ENCODE data around the gene PCDH15.

PCDH15 gene

DNA sequence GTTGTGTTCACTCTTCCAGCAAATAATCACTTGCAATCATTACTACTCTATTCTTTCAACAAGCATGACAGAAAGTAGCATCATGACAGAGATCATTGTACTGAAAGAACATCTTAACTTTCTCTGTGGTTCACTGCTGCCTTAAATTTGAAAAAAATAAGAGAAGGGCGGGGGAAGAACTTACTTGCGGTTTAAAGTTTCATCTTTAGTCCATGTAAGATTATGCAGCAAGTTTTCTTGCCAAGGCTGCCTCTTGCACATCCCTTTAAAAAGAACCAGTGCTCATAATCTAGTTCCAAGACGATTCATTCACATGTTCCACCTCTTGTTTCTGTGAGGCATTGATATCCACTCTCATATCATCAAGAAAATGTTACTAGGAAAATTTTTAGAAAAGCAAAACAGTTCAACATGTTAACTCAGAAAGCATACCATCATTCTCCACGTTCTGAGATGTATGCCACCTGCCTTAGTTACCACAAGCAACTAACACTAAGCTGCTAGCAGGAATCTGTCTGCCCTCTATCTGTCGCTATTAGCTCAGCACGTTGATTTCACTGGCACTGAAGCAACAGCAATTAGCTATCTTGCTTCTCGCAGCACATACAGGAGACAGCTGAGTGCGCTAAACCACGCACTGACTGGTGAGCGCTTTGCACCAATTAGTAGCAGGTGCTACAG, at the start of gene PCDH15:
TSS of gene PCDH15 (minus strand) at position 491 of the 681 bp plus-strand sequence. CDS start 136,969 bp downstream, outside the sequence.
- DNase-seq: no peak

DNA sequence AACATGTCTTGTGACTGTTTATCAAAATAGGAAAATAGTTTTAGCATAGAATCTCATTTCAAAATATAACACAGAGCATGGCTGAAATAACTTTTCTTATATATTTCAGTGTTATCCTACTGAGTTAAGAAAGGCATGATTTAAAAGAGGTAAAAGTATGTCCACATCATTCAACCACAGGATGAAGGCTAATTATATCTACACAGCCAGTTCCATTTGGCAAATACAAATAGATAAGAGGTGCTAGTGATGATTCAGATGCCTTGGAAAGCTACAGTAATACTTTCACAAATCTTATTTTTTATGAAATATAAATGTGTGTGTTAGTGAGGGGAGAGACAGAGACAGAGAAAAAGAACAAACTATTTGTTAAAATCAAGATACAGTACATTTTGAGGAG, 42.9 kb upstream of the PCDH15 start:
- no peak for DNase-seq

DNA sequence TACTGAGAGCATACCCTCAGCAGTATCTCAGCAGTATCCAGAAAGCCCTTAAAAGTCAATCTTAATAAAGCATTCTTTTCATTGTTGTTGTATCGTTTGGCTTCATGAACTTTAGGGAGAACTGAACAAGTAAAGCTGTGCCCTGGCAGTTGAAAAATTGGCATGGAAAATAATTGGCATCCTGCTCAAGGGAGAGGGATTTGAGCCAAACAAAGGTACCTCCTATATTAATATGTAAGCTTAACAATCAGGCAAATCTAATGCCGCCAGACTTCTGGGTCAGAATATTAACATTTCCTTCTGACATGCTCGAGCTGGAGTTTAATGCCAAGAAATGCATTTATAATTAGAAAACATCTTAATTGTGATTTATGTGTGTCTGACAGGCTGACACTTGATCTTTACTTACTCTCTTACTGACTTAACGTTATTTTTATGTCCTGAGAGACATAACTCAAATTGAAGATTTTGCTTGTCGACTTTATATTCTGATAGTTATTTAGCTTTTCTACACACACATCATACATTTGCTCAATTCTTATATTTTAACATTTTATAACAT, 42.1 kb upstream of the PCDH15 start:
- DNase-seq: no peak

DNA sequence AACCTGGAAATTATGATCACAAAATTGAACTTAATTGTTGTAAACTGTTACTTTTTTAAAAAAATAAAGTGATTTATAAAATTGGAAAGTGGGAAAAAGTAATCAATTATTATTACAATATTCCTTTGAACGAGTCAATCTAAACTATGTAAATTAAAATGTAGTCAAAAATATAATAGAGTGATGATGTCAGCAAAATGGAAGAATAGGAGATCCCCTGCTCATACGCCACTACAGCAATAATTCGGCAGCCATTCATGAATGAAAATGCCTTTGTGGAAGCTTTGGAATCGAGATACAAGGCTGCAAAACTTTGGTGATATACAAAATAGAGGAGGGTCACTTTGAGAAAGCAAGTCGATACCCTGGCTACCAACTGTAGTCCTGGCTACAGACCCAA, 36.4 kb upstream of the PCDH15 start:
- no peak for DNase-seq

DNA sequence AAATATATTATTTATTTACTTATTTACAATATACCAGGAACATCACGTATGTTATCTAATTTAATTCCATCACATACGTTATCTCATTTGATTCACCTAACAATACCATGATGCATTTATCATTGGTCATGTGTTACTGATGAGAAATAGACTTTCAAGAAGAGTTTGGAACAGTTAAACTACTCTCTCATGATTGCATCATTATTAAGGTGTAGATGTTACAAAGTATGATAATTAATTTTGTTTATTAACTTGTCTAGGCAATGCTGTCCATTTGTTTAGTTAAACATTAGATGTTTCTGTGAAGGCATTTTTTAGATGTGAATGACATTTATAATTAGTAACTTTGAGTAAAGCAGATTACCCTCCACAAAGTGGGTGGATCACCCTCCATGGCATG, 32.0 kb upstream of the PCDH15 start:
- no peak for DNase-seq

DNA sequence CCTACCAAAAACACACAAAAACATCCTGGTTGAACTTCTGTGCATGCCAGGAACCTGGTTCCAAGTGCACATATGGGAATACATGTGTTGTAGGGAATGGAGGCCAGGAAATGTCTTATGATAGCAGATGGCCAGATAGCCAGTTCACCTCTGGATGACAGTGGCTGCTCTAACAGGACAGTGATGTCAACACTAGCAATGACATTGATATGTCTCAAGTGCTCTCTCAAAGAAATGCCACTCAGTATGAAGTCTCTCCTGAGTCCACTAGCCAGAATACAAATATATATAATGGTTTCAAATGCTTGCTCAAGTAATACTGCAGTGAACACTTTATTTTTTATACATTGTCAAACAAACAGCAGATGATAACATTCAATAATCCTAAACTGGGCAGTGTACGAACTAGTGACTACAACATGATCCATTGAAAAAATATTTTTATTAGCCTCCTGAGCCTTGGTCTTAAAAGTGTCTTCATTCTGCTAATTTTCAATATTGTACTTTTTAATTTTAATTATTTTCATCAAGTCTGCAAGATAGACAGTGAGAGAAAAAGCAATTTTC, 26.0 kb upstream of the PCDH15 start:
- DNase-seq: no peak

DNA sequence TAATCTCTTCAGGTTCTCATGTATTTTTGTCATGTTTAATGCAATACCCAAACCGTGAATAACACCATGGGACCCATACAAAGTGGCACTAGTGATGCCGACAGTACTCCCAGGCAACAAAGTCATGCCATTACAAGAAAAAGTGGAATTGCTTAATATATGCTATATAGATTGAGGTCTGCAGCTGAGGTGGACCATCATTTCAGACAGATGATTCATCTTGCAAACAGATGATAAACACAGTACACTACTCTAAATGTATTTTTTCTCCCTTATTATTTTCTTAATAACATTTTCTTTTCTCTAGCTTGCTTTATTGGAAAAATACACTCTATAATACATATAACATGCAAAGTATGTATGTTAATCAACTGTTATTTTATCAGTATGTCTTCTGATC, 14.6 kb upstream of the PCDH15 start:
- no peak for DNase-seq

DNA sequence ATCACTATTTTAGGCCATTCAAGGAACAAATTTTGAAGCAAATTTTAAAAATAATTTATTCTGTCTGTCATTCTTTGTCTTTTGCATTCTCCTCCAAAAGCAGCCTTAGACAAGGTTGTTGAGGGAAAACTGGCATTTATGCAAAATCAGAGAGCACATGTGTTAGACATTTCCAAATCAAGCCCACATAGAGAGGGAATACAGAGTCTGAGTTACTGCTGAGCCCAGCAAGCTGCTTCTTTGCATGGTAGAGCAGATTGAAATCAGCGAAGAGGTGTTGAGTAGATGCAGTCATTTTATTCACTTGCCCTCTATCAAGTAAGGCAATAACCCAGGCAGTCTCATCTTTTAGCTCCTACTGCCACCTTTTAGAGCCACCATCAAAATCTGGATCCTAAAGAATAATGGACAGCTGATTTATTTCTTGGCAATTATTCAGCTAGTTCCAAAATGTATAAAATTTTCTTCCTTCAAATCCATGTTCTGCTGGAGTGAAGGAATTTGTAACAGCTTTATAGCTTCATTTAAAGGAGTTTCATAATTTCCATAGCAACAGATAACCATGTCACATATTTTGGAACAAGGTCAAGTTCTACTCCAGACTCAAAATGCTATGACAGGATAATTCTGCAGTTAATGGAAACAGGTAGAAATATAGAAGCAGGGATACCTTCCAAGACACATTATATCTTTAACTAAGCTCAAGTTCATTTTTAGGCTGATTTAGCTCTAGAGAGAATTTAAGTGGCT, 7.3 kb upstream of the PCDH15 start:
- no peak for DNase-seq

DNA sequence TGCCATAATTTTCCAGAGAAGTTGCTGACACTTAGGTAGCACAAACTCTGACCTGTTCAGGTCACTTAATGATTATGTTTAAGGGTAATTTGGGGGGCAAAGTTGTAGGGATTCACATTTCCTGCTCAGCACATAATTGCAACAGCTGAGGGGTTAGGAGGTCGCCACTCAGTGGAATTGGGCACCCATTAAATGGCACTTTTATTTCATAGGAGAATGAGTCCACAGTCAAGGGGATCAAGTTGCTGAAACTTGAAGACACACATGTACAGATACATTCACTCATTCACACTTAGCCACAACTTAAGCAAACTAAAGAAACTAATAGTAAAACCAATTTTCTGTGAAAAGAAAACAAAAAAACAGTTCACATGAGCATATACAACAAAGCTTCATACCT, 1.5 kb downstream of the PCDH15 start:
- no peak for DNase-seq

DNA sequence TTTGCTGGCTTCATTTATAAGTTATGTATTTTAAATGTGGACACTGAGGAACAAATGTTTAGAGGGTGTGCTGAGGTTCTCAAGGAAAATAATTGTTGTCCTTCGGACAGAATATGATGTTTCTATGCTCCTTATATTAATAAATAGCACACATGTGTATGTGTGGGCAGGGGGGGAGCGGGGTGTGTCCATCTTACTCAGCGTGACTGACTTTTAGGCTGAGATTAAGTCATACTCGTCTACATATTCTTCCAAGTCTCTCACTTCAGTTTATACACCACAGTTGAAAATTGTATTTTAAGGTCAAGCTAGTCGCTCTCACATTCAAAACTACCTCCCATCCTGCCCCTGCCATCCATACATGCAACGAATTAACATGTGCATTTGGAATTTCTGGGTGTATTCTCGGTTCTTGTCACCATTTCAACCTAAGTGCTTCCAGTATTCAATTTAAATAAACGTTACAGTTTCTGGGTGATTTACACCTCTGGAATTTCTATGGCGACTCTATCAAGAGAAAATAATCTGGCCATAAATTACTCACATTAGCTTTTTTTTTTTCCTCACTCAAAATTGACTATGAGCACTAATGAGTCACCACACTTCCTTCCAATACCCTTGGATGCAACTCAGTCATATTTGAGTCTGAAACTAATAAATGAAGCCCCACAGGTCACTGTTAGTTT, 3.3 kb downstream of the PCDH15 start:
- DNase-seq: no peak

DNA sequence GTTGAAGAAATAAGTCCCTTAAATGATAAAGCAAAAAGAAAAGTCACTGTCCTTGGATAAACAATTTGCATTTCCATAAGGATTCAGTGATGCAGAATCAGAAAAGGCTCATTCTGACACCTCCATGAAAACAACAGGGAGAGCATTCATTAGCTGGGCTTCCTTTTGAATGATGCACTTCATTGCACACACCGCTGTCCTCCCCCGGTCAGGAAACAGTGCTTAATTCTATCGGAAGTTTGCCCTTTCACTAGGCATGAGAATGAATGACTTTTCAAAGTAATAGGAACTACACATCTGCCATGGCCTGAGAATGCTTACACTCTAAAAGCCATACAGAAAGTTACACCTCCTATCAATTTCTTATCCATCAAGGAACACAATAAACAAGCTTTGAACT, 4.2 kb downstream of the PCDH15 start:
- no peak for DNase-seq

DNA sequence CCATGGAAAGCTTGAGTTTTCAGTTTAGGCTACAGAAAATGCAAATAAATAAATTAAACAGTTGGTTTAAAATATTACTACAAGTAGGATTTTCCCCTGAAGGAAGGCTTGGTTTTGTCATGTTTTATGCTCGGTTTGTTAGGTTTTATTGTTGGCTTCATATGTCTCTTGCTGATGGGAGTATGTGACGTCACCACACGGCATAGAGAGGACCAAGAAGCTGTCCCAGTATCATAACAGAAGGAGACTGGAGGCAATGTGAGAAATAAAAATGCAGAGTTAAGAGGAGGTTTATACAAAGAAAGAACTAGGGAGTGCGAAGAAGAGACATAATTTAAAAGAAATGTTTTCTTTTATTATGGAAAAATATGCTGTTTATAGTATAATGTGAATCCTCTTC, 24.4 kb downstream of the PCDH15 start:
- DNase-seq: no peak

DNA sequence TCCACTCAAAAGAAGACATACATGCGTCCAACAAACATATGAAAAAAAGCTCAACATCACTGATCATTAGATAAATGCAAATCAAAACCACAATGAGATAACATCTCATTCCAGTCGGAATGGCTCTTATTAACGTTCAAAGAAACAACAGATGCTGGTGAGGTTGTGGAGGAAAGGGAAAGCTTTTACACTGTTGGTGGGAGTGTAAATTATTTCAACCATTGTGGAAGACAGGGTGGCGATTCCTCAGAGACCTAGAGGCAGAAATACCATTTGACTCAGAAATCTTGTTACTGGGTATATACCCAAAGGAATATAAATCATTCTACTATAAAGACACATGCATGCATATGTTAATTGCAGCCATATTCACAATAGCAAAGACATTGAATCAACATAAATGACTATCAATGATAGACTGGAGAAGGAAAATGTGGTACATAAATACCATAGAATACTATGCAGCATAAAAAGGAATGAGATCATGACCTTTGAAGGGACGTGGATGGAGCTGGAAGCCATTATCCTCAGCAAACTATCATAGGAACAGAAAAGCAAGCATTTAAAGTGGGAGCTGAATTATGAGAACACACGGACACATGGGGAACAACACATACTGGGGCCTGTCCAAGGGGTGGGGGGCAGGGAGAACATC, 28.4 kb downstream of the PCDH15 start:
- no peak for DNase-seq

DNA sequence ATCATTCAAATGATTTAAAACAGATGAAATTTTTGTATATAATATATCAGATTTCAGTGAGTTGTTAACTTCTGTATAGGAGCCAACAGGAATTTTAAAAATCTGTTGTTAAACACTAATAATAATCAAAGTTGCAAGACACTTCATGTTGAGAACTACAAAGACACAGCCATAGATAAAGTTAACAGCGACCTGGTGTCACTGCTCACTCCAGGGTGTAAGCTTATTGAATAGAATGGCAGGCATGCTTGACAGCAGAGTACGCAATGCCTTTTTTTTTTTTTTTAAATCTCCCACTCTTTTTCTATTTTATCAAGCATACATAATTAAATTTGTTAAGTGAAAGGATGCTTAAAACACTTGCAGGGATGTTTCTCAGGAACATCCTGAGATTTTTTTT, 32.0 kb downstream of the PCDH15 start:
- no peak for DNase-seq

DNA sequence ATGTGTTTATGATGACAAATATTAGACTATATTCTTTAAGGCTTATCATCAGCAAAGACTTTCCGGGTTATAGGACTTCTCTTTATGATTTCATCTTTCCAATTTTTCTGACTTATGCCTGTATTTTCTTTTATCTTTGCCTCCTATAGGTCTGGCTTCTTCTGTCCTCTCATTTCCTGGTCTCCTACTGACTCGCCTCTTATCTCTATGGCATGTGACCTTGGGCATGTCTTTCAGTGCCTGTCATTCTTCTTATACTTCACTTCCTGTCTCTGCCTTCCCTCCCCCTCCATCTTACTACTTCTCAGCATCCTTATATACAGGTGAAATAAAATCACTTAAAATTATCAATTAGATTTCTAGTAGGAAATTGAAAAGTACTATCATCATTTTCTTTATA, 42.2 kb downstream of the PCDH15 start:
- no peak for DNase-seq

DNA sequence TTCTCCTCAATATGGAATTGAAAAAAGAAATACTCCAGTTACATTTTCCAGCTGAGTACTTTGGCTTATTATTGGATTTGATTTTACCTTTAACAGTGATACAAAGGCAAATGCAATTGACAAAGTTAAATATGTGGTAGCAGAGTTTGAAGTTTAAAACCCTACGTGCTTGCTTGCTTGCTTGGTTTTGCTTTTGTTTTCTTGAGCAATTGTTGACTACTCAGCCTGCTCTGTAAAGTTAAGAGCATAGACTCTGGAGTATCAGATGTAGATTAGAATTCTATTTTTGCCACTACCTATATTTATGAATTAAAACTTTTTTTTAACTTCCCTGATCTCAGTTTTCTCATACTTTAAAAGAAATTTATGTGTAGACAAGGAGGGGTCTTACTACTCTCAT, 51.4 kb downstream of the PCDH15 start:
- no peak for DNase-seq

DNA sequence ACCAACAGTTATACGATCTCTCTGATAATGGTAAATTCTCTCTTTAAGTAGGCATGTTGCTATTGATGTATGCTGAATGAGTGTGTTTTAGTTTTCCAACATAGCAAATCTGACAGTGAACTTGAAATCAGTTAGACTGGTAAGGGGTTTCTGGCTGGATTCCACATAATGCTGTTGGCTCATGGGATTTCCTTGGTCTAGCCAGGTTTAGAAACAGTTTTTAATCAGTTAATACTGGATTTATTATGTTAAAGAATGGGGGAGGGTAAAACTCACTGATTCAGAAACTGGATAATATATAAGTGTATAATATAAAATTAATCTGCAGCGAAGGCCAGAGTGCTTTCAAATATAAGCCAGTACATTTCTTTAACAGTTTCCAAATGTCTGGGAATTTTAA, 55.6 kb downstream of the PCDH15 start:
- DNase-seq: no peak

DNA sequence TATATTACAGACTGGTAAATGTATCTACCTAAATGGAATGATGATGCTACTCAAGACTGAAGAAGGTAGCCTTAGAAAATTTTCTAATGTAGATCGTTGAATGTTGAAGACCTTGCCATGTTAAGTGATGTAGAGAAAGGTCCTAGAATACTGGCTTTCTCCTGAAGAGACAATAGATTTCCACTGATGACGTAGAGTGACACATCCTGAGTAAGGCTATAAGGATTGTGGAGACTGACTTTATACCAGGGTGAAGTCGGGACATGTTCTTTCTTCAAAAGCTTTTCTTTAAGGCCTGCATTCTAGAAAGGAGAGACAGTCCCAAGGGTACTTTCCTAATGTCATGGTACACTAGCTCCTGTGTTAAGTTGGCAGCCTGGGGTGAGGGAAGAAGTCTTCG, 58.6 kb downstream of the PCDH15 start:
- no peak for DNase-seq

DNA sequence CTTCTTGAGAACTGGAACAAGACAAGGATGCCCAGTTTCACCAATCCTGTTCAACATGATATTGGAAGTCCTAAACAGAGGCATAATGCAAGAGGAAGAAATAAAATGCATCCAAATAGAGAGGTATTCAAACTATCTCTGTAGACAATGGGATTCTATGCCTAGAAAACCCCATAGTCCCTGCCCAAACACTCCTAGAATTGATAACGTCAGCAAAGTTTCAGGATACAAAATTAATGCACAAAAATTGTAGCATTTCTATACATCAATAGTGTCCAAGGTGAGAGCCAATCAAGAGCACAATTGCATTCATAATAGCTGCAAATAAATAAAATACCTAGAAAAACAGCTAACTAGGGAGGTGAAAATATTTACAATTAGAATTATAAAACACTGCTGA, 72.5 kb downstream of the PCDH15 start:
- no peak for DNase-seq

DNA sequence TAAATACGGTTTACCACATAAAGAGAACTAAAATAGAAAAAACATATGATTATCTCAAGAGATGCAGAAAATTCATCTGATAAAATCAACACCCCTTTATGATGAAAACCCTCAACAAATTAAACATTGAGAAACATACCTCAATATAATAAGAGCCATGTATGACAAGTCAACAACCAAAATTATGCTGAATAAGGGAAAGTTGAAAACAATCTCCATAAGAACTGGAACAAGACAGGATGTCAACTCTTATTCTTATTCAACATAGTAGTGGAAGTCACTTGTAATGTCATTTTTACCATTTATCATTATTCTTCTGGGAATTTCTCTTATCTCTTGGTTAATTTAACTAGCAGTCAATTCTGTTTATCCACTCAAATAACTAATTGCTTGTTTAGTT, 79.0 kb downstream of the PCDH15 start:
- no peak for DNase-seq

DNA sequence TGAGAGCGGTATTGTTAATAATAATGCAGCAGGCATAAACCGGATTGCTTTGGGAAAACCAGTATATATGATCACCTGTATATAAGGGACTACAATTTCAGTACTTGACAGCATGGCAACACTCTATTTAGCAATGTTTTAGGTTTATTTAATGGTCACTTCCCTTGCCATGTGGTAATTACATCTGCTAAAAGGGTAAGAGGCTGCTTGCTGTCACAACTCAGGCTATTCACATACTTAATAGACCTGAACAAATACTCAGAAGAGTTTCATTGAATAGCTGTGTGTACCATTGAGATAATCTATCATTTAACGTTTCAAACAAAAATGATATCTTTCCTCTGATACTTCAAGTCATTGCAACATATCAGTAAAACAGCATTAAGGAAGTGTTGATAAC, 90.1 kb downstream of the PCDH15 start:
- DNase-seq: no peak

DNA sequence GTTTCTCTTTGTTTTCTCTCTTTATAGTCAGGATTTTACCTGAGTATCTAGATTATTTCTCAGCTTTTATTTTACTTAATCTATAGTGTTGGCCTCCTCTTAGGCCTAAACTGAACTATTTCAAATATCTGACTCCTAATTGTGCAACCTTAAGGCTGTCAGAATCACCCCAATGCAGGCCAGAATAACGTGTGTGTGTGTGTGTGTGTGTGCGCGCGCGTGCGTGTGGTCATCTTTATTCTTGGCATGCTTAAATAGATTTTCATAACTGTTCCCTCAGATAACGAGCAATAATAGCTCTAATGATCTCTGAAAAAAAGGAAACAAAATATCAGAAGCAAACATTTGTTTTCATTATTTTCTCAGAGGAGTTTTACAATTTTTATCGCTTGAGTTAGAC, 92.4 kb downstream of the PCDH15 start:
- DNase-seq: no peak

DNA sequence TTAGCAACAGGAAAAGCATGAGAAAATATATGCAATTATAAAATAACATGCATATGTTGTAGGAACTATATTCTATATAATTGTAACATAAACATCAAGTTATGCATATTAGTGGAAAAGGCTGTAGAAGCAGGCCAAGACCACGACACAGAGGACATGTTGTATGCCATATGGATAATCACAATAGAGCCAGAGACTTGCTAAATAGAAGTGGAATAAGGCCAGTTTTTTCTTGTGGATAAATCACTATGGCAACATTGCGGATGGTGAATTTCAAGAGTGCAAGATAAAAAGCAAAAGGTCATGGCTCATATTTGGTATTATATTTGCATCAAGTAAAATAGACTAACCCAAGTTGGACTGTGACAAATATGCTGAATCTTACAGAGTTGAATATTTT, 93.0 kb downstream of the PCDH15 start:
- DNase-seq: no peak

All from NCI-H2171 treated with DMSO at 0.1 percent for 48 hours (cell line).